Stimulated activated CD4-positive, alpha-beta T cell treated with anti-CD3 and anti-CD28 coated beads, TNF-alpha, amount 100 ng/mL, for 24 hours (primary cell): ENCODE data around the gene FRMD4B.
A peak's percentile ranks its signal among the peaks of the same experiment; 100 is the strongest.
"Not testable (repeated sequence)": the region's sequence is repeated elsewhere in the genome, so short reads cannot be mapped to it uniquely, and the experiment has no call there.

Source experiments
- DNase-seq, 3 experiments: peaks; one replicate each; pipeline ENCODE4 v3.0.0-alpha.2; 2020; ENCODE audit warnings: low read depth in 3 of 3

FRMD4B gene

GRCh38 chr3:69283913-69284611 lies 101.8 kb downstream of the FRMD4B start:
- DNase-seq = no peak

- DNase-seq = no peak
These were observed 102.4 kb downstream of the FRMD4B start for GRCh38 chr3:69283496-69283895.

GRCh38 chr3:69282181-69282580 lies 103.7 kb downstream of the FRMD4B start:
- peak; percentile 57 to 74 (median 61) for DNase-seq

- not testable (repeated sequence) for DNase-seq
These were observed 108.5 kb downstream of the FRMD4B start for GRCh38 chr3:69277403-69277802.

- no peak for DNase-seq
These were observed 109.0 kb downstream of the FRMD4B start for GRCh38 chr3:69276884-69277283.

- not testable (repeated sequence) for DNase-seq
These were observed 109.7 kb downstream of the FRMD4B start for GRCh38 chr3:69276191-69276590.

GRCh38 chr3:69273896-69274295 lies 112.0 kb downstream of the FRMD4B start:
- DNase-seq = no peak

GRCh38 chr3:69272556-69272955 lies 113.3 kb downstream of the FRMD4B start:
- DNase-seq = no peak

- no peak for DNase-seq
These were observed 114.8 kb downstream of the FRMD4B start for GRCh38 chr3:69271098-69271497.

- no peak for DNase-seq
These were observed 119.3 kb downstream of the FRMD4B start for GRCh38 chr3:69266585-69266984.

GRCh38 chr3:69266071-69266470 lies 119.8 kb downstream of the FRMD4B start:
- not testable (repeated sequence) for DNase-seq

GRCh38 chr3:69260843-69261405 lies 125.0 kb downstream of the FRMD4B start:
- not testable (repeated sequence) for DNase-seq

GRCh38 chr3:69260216-69260787 lies 125.6 kb downstream of the FRMD4B start:
- DNase-seq = no peak

- no peak for DNase-seq
These were observed 126.8 kb downstream of the FRMD4B start for GRCh38 chr3:69259125-69259524.

- no peak for DNase-seq
These were observed 130.0 kb downstream of the FRMD4B start for GRCh38 chr3:69255928-69256327.

GRCh38 chr3:69254351-69254750 lies 131.5 kb downstream of the FRMD4B start:
- no peak for DNase-seq

GRCh38 chr3:69252631-69253030 lies 133.3 kb downstream of the FRMD4B start:
- DNase-seq = no peak

- DNase-seq = no peak
These were observed 133.7 kb downstream of the FRMD4B start for GRCh38 chr3:69252141-69252540.

- DNase-seq = no peak
These were observed 134.6 kb downstream of the FRMD4B start for GRCh38 chr3:69251078-69251805.

- DNase-seq = peak; percentile 19 to 52 (median 25)
These were observed 135.9 kb downstream of the FRMD4B start for GRCh38 chr3:69250014-69250413.

- no peak for DNase-seq
These were observed 136.9 kb downstream of the FRMD4B start for GRCh38 chr3:69249001-69249400.

GRCh38 chr3:69248436-69248835 lies 137.5 kb downstream of the FRMD4B start:
- DNase-seq = no peak

- DNase-seq = no peak
These were observed 139.3 kb downstream of the FRMD4B start for GRCh38 chr3:69246612-69247011.
